Measurements from ENCODE around the gene SNTA1.
"Not testable (repeated sequence)": the region's sequence is repeated elsewhere in the genome, so short reads cannot be mapped to it uniquely, and the experiment has no call there.

SNTA1 gene

DNA sequence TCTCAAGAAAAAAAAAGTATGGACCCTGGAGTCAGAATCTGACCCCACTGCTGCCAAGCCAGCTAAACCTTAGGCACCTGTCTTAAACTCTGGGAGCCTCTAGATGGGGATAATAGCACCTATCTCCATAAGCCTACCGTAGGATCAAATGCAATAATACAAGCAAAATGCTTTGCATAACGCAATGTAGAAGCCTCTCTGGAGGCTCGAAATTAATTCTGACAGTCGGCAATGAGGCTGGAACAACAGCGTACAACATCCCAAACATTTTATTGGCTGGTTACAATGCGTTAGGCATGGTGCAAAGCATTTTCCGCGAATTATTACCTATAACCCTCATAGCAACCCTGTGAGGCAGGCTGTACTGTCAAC, 42.8 kb downstream of the SNTA1 start:
- DNase-seq = no peak

DNA sequence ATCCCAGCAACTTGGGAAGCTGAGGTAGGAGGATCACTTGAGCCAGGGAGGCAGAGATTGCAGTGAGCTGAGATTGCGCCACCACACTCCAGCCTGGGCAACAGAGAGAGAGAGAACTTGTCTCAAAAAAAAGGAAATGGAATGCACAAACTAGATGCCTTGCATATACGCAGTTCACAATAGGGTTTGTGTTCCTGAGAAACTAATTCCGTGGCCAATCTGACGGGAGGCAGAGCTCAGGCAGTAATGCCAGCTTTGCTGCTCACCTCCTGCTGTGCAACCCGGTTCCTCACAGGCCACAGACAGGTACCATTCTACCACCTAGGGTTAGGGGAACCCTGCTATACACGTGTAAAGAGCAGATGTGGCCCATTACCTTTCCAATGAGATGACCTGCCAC, 43.6 kb downstream of the SNTA1 start:
- DNase-seq = no peak

DNA sequence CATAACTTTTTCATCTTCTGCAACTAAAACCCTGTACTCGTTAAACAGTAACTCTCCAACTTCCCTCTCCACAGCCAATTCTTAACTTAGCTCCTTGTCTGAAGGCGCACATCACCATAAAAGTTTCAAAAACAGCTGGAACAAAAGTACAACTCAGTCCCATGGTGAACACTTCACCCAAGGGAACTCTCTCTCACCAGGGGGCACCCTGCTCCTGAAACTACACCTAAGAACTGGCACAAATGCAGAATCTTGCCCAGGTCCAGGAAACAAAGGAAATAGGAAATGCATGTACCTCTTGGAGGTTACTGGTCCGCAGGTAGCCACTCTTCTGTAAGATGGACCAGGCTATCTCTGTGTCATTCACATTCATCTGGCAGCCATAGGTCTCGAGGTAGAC, 48.8 kb downstream of the SNTA1 start:
- no peak for DNase-seq

DNA sequence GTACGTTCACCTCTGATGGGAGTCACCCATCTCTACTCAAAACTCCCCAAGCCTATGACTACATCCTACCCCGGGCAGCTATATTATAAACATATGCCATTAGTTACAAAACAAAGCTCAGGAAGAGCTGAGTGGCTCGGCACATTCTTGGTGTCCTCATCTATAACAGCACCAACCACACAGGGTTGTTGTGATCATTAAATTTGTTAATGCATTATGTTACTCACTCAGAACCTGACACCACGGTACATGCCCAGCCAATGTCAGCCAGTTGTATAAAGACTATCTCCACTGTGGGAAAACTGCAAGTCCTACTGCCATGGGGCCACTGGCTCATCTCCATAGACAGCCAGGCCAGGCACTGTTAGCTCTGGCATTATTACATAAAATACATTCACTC, 50.0 kb downstream of the SNTA1 start:
- DNase-seq = no peak

DNA sequence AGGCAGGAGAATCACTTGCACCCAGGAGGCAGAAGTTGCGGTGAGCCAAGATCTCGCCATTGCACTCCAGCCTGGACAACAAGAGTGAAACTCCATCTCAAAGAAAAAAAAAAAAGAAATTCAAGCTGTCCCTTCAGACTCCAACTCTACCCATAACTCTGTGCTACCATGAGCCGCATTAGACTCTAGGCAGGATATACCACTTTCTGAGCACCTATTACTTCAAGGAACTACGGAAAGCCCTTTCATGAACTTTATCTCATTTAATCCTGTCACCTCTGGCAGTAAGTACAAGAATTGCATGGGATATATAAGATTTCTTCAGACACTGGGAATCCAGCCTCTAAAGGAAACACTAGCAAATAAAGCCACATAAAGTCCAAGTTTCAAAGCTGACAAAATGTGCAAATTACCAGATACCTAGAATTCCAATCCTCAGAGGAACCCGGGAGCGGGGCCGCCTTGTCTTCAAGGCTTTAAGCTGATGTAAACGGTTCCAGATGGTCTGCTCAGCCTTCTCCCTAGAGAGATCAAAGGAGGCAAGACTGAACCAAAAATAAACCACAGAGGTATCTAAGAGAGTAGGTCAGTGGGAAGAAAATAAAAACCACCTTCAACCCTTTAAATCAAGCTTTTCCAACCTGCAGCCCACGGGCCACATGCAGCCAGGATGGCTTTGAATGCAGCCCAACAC, 51.7 kb downstream of the SNTA1 start:
- DNase-seq = no peak

DNA sequence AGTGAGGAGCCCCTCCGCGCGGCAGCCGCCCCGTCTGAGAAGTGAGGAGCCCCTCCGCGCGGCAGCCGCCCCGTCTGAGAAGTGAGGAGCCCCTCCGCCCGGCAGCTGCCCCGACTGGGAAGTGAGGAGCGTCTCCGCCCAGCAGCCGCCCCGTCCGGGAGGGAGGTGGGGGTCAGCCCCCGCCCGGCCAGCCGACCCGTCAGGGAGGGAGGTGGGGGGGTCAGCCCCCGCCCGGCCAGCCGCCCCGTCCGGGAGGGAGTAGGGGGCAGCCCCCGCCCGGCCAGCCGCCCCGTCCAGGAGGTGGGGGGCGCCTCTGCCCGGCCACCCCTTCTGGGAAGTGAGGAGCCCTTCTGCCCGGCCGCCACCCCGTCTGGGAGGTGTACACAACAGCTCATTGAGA, 54.2 kb downstream of the SNTA1 start:
- DNase-seq = not testable (repeated sequence)

DNA sequence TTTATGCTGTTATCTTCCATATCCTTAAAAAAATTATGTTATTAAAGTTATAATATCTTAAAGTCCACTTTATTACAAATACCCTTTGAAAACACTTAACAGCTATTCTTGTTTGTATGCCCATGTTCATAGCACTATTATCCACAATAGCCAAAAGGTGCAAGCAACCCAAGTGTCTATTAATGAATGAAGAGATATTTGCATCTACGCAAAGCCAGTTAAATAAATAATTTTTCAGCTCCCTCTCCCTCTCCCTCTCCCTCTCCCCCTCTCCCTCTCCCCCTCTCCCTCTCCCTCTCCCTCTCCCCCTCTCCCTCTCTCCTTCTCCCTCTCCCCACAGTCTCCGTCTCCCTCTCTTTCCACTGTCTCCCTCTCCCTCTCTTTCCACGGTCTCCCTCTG, 55.3 kb downstream of the SNTA1 start:
- DNase-seq = no peak

DNA sequence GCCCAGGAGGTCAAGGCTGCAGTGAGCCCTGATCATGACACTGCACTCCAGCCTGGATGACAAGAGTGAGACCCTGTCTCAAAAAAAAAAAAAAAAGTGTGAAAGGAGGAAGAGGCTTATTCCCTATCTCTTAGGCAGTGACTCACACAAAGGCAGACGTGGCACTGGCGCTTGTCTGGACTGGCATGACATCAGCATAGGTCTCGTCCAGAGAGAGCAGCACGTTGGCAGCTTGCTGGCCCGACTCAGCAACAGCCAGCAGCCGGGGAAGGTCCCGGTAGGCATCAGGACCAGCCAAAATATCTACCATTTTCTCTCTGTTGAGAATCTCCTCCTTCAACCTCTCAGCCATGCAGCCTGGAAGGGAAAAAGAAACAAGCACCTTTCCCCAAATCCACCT, 56.4 kb downstream of the SNTA1 start:
- DNase-seq = no peak

DNA sequence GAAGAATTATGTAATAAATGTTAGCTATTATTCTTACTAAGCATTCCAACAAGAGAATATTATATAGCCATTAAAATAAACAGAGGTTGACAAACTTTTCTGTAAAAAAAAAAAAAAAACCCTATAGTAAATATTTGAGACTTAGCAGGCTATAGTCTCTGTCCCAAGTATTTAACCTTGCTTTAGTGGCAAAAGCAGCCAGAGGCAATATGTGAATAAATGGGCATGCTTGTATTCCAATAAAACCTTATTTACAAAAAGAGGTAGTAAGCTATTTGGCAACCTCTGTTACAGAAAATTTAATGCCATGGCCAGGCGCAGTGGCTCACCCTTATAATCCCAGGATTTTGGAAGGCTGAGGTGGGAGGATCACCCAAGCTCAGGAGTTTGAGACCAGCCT, 56.9 kb downstream of the SNTA1 start:
- no peak for DNase-seq

DNA sequence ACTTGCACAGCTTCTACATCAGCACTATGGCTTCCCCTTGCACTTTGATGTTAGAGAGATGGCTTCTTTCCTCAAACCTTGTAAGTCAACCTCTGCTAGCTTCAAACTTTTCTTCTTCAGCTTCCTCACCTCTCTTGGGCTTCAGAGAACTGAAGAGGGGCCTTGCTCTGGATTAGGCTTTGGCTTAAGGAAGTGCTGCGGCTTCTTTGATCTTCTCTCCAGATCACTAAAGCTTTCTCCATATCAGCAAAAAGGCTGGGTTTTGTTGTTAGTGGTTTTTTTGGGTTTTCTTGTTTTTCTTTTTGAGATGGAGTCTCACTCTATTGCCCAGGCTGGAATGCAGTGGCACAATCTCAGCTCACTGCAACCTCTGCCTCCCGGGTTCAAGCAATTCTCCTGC, 66.2 kb downstream of the SNTA1 start:
- no peak for DNase-seq

DNA sequence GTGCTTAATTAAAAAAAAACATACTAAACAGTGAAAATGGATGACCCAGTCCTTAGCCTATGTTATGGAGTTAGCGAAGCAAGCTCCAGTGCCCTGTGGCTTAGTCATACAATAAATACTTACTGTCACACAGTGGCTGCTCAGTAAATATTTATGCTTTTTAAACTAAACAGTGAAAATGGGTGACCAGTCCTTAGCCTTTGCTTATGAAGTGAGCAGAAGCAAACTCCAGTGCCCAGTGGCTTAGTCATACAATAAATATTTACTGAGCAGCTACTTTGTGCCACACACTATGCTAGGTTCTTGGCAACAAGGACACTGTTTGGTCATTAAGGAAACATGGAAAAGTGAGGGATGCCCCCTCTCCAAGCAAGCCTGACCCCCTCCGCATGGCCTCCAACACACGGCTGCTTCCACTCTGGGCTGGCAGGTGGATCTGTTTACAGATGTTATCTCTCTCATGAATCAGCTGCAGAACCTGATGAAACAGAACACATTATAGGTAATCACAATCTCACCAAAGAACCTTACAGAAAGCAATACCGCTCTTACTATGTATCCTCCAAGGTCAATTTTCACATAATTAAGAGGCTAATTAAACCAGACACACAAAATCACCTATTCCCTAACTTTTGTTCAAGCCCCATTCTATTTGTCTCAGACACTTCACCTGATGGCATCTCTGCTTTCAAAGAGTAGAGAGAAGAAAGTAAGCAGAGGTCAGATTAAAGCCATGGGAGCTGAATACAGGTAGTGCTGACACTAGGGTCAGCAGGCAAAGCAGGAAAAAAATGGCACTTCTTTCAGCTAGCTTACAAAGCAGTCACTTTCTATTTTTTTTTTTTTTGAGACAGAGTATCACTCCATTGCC, 69.6 kb downstream of the SNTA1 start:
- DNase-seq = no peak

DNA sequence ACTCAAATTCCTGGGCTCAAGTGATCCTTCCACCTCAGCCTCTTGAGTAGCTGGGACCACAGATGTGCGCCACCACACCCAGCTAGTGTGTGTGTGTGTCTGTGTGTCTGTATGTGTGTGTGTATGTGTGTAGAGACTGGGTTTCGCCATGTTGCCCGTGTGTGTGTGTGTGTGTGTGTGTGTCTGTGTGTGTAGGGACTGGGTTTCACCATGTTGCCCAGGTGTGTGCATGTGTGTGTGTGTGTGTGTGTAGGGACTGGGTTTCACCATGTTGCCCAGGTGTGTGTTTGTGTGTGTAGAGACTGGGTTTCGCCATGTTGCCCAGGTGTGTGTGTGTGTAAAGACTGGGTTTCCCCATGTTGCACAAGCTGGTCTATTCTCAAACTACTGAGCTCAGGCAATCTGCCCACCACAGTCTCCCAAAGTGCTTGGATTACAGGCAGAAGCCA, 70.5 kb downstream of the SNTA1 start:
- DNase-seq = no peak

DNA sequence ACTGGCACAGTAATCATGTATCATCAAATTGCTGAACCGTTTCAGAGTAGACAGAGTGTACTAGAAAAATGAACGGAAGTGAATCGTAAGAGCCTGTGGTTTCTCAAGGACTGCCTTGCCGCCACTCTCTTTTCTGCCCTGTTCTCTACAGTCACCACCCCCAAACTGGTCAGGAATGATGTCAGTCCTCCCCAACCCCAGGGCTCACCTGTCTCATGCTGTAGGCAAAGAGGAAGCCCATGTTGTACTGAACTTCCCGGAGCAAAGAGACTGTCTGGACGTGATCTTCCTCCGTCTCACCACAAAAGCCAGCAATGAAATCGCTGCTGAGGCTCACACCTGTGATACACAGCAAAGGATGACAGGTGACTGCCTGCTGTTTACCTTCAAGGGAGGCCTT, 73.3 kb downstream of the SNTA1 start:
- DNase-seq = no peak

DNA sequence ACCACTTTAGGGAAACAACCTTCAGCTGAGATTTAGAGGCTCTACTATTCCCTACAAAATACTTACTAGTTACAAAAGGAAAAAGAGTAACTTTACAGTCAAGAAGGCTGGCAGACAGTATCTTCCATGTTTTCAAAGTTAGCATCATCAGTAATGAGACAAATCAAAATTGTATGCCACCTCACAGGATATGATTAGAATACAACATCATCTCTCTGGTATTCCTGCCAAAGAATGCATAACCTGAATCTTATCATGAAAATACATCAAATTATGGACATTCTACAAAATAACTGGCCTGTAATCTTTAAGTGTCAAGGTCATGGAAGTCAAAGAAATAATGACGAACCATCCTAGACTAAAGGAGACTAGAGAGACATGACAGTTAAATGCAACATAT, 80.7 kb downstream of the SNTA1 start:
- no peak for DNase-seq

DNA sequence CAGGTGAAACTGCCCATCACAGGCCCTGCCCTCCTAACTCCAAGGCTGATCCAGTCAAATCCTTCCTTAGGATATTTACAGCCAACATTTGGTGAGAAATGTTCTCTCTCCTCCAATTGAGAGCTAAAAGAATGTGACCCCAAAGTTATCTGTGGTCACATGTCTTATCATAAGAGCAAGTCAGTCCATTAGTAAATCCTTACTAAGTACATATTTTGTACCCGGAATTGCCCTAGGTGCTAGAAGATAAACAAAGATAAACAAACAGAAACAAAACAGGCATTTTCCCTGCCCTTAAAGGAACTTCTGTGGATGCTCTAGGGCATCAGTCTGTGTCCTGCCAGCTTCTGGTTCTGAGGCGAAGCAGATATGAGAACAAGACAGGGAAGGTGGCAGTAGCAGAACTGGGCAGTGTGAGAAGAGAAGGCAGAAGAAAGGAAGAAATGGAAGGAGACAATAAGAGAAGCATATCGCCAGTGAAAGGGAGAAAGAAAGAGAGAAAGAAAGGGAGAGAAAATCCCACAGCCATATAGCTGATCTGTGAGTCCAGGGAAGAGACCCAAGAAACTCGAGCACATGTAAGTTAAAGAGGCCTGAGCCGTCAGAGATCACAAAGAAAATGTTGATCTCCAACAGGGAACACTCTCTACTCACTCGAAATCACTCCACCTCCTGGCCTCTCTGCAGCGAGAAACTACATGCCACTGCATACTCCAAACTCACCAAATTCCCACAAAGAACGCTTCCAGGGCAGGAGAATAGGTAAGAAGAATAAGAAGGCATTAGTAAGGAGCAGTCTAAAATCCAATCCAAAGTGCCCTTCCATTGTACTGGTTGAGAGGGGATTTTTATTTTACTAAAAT, 83.9 kb downstream of the SNTA1 start:
- DNase-seq = no peak
